A549 (cell line): ENCODE data around the gene CCDC157.

Experiments used
- HDAC2 ChIP-seq: fragments of 200-600 bp; sonication (generic); IDR thresholded peaks from 2 replicates; pipeline ENCODE4 v1.6.1; 2016
- TF ChIP-seq, protein P1 (sequence below): fragments of >200 bp; sonication (Bioruptor Twin); formaldehyde crosslinking; IDR thresholded peaks from 3 replicates; pipeline ENCODE4 v1.5.1; 2016

DNA sequence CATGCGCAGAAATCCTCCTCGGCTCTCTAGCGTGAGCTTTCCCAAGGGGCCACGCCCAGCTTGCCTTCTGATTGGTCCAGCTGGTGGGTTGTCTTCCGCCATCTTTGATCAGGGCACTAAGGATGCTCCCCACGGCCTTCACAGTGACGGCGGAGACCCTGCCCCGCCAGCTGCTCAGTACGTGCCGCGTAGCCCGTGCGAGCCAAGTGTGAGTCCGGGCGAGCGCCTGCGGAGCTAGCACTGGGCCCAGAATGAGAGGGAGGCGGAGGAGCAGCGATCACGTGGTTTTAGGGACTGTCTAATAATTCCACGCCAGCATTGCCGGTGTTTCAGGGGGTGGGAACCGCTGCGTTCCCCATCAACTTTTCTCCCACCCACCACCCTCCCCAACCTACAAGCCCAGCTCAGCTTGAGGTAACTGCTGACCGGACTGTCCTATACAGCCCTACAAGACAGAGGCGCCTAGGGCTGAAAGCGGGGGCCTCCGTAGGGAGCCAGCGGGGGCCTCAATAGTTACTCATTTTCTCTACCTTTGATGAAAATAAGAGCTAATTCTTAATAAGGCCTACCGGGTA lies 67.2 kb downstream of the CCDC157 start:
- TF ChIP-seq, protein P1, sequence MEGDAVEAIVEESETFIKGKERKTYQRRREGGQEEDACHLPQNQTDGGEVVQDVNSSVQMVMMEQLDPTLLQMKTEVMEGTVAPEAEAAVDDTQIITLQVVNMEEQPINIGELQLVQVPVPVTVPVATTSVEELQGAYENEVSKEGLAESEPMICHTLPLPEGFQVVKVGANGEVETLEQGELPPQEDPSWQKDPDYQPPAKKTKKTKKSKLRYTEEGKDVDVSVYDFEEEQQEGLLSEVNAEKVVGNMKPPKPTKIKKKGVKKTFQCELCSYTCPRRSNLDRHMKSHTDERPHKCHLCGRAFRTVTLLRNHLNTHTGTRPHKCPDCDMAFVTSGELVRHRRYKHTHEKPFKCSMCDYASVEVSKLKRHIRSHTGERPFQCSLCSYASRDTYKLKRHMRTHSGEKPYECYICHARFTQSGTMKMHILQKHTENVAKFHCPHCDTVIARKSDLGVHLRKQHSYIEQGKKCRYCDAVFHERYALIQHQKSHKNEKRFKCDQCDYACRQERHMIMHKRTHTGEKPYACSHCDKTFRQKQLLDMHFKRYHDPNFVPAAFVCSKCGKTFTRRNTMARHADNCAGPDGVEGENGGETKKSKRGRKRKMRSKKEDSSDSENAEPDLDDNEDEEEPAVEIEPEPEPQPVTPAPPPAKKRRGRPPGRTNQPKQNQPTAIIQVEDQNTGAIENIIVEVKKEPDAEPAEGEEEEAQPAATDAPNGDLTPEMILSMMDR: no peak
- no peak for TF ChIP-seq HDAC2
